B cell (primary cell): ENCODE measurements around the gene SYCE3. TPM values are rescaled to one million over a fixed set of nuclear protein-coding genes. Genes with fewer than 3 reads are reported as not detected.

Experiments
- ATAC-seq: fragments of 200-7000 bp; cut with Tn5 transposase; one replicate; pipeline ENCODE4 v1.10.0; 2021; ENCODE audit warnings: low read depth, mild to moderate bottlenecking, moderate number of reproducible peaks, moderate library complexity
- CTCF ChIA-PET: fragments of 350-600 bp; sonication (Branson Sonifier 250); formaldehyde crosslinking; loops from one replicate; lab custom pipeline; 2021; ENCODE audit warnings: antibody characterized with exemption, inconsistent platforms; lab: Charles Lee
- POLR2A ChIA-PET: fragments of 350-600 bp; sonication (Branson Sonifier 250); formaldehyde crosslinking; loops from one replicate; lab custom pipeline; 2021; ENCODE audit warnings: antibody characterized with exemption; lab: Charles Lee
- DNase-seq: peaks from one replicate; pipeline ENCODE4 v3.0.0; 2013
- H2AFZ ChIP-seq: 2 replicates; pipeline ENCODE4 v1.6.1; 2012; ENCODE audit warnings: mild to moderate bottlenecking, low read depth, low read length; ENCODE audit not compliant: insufficient read depth, poor library complexity, severe bottlenecking
- H3K27ac ChIP-seq, 2 donors: 1 replicate in 1 of 2; 2 replicates in 1 of 2; pipeline ENCODE4 v1.5.1; 2012 to 2013; ENCODE audit warnings: low read length in 2 of 2, mild to moderate bottlenecking in 2 of 2, moderate library complexity in 1 of 2
- H3K27me3 ChIP-seq, 4 experiments: fragments of 200-600 bp in 1 of 4; sonication (generic) in 1 of 4; replicated peaks in 1 of 4; 1 replicate in 2 of 4; 2 replicates in 2 of 4; pipeline versions ENCODE4 v1.6.1 to v1.7.0; 2013 to 2016; ENCODE audit warnings: low read length in 3 of 4, mild to moderate bottlenecking in 2 of 4, mixed read lengths in 1 of 4, moderate library complexity in 1 of 4; ENCODE audit not compliant: insufficient read depth in 4 of 4, control insufficient read depth in 3 of 4; ENCODE audit errors: control extremely low read depth in 1 of 4
- H3K36me3 ChIP-seq, 2 experiments: replicated peaks in 1 of 2; 1 replicate in 1 of 2; 2 replicates in 1 of 2; pipeline versions ENCODE4 v1.6.1 to v1.7.1; 2013; ENCODE audit warnings: low read length in 1 of 2; ENCODE audit not compliant: insufficient read depth in 2 of 2, control insufficient read depth in 1 of 2; ENCODE audit errors: control extremely low read depth in 1 of 2, extremely low read depth in 1 of 2
- H3K4me1 ChIP-seq, 2 donors: fragments of 200-600 bp in 1 of 2; sonication (generic) in 1 of 2; 1 replicate in 1 of 2; 2 replicates in 1 of 2; pipeline versions ENCODE4 v1.5.1 to v1.6.1; 2013 to 2017; ENCODE audit warnings: low read length in 2 of 2; ENCODE audit not compliant: control insufficient read depth in 2 of 2, insufficient read depth in 2 of 2
- H3K4me2 ChIP-seq: replicated peaks from 2 replicates; pipeline ENCODE3; 2012; ENCODE audit warnings: mild to moderate bottlenecking, low read depth, low read length; ENCODE audit not compliant: poor library complexity, severe bottlenecking
- H3K4me3 ChIP-seq, 5 experiments: fragments of 200-600 bp in 1 of 5; sonication (generic) in 1 of 5; 1 replicate in 3 of 5; 2 replicates in 2 of 5; pipeline versions ENCODE4 v1.5.1 to v1.7.0; 2011 to 2016; ENCODE audit warnings: low read length in 4 of 5, mild to moderate bottlenecking in 4 of 5, low read depth in 2 of 5, control low read depth in 1 of 5, moderate library complexity in 1 of 5; ENCODE audit not compliant: insufficient read depth in 1 of 5; ENCODE audit errors: control extremely low read depth in 1 of 5, extremely low read depth in 1 of 5
- H3K79me2 ChIP-seq: fragments of 200-600 bp; sonication (generic); one replicate; pipeline ENCODE4 v1.6.0; 2016; ENCODE audit warnings: low read length; ENCODE audit not compliant: control insufficient read depth, insufficient read depth
- H3K9ac ChIP-seq: fragments of 200-600 bp; sonication (generic); 2 replicates; pipeline ENCODE4 v1.6.1; 2017; ENCODE audit warnings: mild to moderate bottlenecking, low read length, moderate library complexity
- H3K9me3 ChIP-seq, 3 donors: one replicate each; pipeline versions ENCODE4 v1.6.1 to v1.7.1; 2013; ENCODE audit warnings: low read length in 2 of 3; ENCODE audit not compliant: control insufficient read depth in 2 of 3, insufficient read depth in 1 of 3; ENCODE audit errors: control extremely low read depth in 1 of 3
- H4K20me1 ChIP-seq: 2 replicates; pipeline ENCODE4 v1.6.0; 2012; ENCODE audit warnings: mild to moderate bottlenecking, low read length; ENCODE audit not compliant: insufficient read depth, control insufficient read depth, poor library complexity, severe bottlenecking
- H3K27ac Mint-ChIP-seq: one replicate; pipeline ENCODE4 v1.8.0; 2021; ENCODE audit warnings: mixed read lengths
- H3K27me3 Mint-ChIP-seq: one replicate; pipeline ENCODE4 v1.8.0; 2021; ENCODE audit warnings: mixed read lengths
- H3K4me1 Mint-ChIP-seq: one replicate; pipeline ENCODE4 v1.8.0; 2021; ENCODE audit warnings: mixed read lengths
- H3K4me3 Mint-ChIP-seq: one replicate; pipeline ENCODE4 v1.8.0; 2021; ENCODE audit warnings: mixed read lengths
- H3K9me3 Mint-ChIP-seq: one replicate; pipeline ENCODE4 v1.8.0; 2022; ENCODE audit warnings: mixed read lengths; ENCODE audit not compliant: insufficient read depth
- CTCF ChIP-seq: fragments of 200-600 bp; IDR thresholded peaks from one replicate; pipeline ENCODE4 v1.8.0; 2022; ENCODE audit warnings: antibody characterized with exemption, mild to moderate bottlenecking
- EZH2 ChIP-seq: IDR thresholded peaks from 2 replicates; pipeline ENCODE4 v1.6.1; 2012; ENCODE audit warnings: borderline replicate concordance, low read depth, mild to moderate bottlenecking, moderate library complexity, low read length; ENCODE audit not compliant: insufficient read depth, poor library complexity, severe bottlenecking
- WGBS: methylation state at CpG from one replicate; pipeline ENCODE4 v1.1.5; 2013; ENCODE audit warnings: missing lambda C conversion rate; ENCODE audit not compliant: insufficient coverage; 5-methylcytosine and 5-hydroxymethylcytosine counted together
- intact Hi-C: fragments of 100-400 bp; cut with micrococcal nuclease; formaldehyde crosslinking; loops from one replicate; pipeline ENCODE4 v1.10.0; 2022
- polyA plus RNA-seq: library from polyadenylated mRNA; depleted of rRNA; stranded (reverse); fragments of >200 nt; gene quantifications from 2 replicates; pipeline ENCODE4 v1.2.3, GENCODE V29; 2012
- total RNA-seq, 2 donors: library from RNA; stranded (reverse); fragments of 120-200 nt in 1 of 2; gene quantifications; 1 replicate in 1 of 2; 2 replicates in 1 of 2; pipeline versions ENCODE4 v1.2.3 to v1.2.4, GENCODE V29; 2013 to 2022

Gene SYCE3
- total and polyA plus RNA-seq, 2 donors (not counting 1 experiment from before 2014, with no cell fraction given): not detected

GRCh38 chr22:50575426-50575941, 12.8 kb upstream of the SYCE3 start:
- POLR2A ChIA-PET: interaction anchor here (1.4 kb wide), 1 partner anchor 12 kb away, joined by 4 read pairs; the partner anchor contains the start of gene SYCE3
- H3K27ac ChIP-seq: no peak overlapping the region
- H3K4me1 Mint-ChIP-seq: peaks cover 15% of the 10 kb centered on the region
- CTCF ChIA-PET: interaction anchor here (0.6 kb wide), 1 partner anchor 43 kb away, joined by 3 read pairs; no protein-coding TSS in a partner anchor
- H3K4me3 ChIP-seq: no peak overlapping the region
- H3K9me3 ChIP-seq: no peaks in the 10 kb centered on the region
- H2AFZ ChIP-seq: no peak overlapping the region
- no peak for TF ChIP-seq EZH2
- no peak for TF ChIP-seq CTCF
- intact Hi-C loops: no loop called here
- no peak for DNase-seq
- 92% methylated on average over 8 of the region's 8 CpGs for WGBS
- H3K4me3 Mint-ChIP-seq: no peak overlapping the region
- H3K4me1 ChIP-seq: peaks cover 0 to 9% of the 10 kb centered on the region in 2 donors
- no peak overlapping the region for H3K4me2 ChIP-seq
- no peaks in the 10 kb centered on the region for H3K27me3 ChIP-seq
- H3K79me2 ChIP-seq: no peaks in the 10 kb centered on the region
- no peak for ATAC-seq
- H3K27me3 Mint-ChIP-seq: no peaks in the 10 kb centered on the region
- peaks cover 0 to 26% of the 10 kb centered on the region in 2 experiments for H3K36me3 ChIP-seq
- no peak overlapping the region for H3K9ac ChIP-seq
- peaks cover 13% of the 10 kb centered on the region for H4K20me1 ChIP-seq
- H3K9me3 Mint-ChIP-seq: no peaks in the 10 kb centered on the region
- H3K27ac Mint-ChIP-seq: no peak overlapping the region

GRCh38 chr22:50574383-50574755, 11.7 kb upstream of the SYCE3 start:
- H3K9ac ChIP-seq: no peak overlapping the region
- intact Hi-C loops: no loop called here
- H4K20me1 ChIP-seq: peaks cover 5% of the 10 kb centered on the region
- peaks cover 0 to 18% of the 10 kb centered on the region in 2 donors for H3K4me1 ChIP-seq
- ATAC-seq (no peak), DNase-seq (no peak)
- WGBS: 96% methylated on average over 10 of the region's 11 CpGs
- Mint-ChIP-seq H3K4me1 (peaks cover 17% of the 10 kb centered on the region), H3K9me3 (no peaks in the 10 kb centered on the region), H3K27ac (no peak overlapping the region), H3K4me3 (no peak overlapping the region), H3K27me3 (no peaks in the 10 kb centered on the region)
- ChIA-PET POLR2A (no interaction called here), CTCF (no interaction called here)
- TF ChIP-seq CTCF (no peak), EZH2 (no peak)
- H3K27me3 ChIP-seq: no peaks in the 10 kb centered on the region
- peaks cover 0 to 27% of the 10 kb centered on the region in 2 experiments for H3K36me3 ChIP-seq
- H3K27ac ChIP-seq: no peak overlapping the region
- H3K79me2 ChIP-seq: no peaks in the 10 kb centered on the region
- H3K4me3 ChIP-seq: no peak overlapping the region
- no peak overlapping the region for H2AFZ ChIP-seq
- H3K9me3 ChIP-seq: no peaks in the 10 kb centered on the region
- H3K4me2 ChIP-seq: no peak overlapping the region
